GM23338 (cell line): Measurements from ENCODE around the gene BUB1B. TPM values are rescaled to one million over a fixed set of nuclear protein-coding genes. Genes with fewer than 3 reads are reported as not detected.

Experiments
- ATAC-seq: fragments of 200-7000 bp; cut with Tn5 transposase; 3 replicates; pipeline ENCODE4 v1.9.1; 2020
- DNase-seq: peaks from one replicate; pipeline ENCODE4 v3.0.0-alpha.2; 2015; ENCODE audit warnings: low spot score
- H2AFZ ChIP-seq: fragments of 200-600 bp; sonication (generic); 2 replicates; pipeline ENCODE4 v1.8.0; 2016; ENCODE audit warnings: antibody characterized with exemption, mild to moderate bottlenecking, moderate library complexity
- H3F3A ChIP-seq: fragments of 200-600 bp; sonication (generic); replicated peaks from 2 replicates; pipeline ENCODE4 v1.8.0; 2017; ENCODE audit warnings: antibody characterized with exemption, mixed run types, low read depth
- H3K27ac ChIP-seq: fragments of 200-600 bp; sonication (generic); 2 replicates; pipeline ENCODE4 v1.6.1; 2016; ENCODE audit warnings: low read depth
- H3K27me3 ChIP-seq: fragments of 200-600 bp; sonication (generic); 2 replicates; pipeline ENCODE4 v1.8.0; 2016; ENCODE audit warnings: mild to moderate bottlenecking, mixed run types, moderate library complexity; ENCODE audit not compliant: insufficient read depth
- H3K36me3 ChIP-seq: fragments of 200-600 bp; sonication (generic); 2 replicates; pipeline ENCODE4 v1.8.0; 2016; ENCODE audit warnings: mild to moderate bottlenecking; ENCODE audit not compliant: insufficient read depth
- H3K4me1 ChIP-seq: fragments of 200-600 bp; sonication (generic); 2 replicates; pipeline ENCODE4 v1.8.0; 2016; ENCODE audit warnings: mild to moderate bottlenecking, moderate library complexity; ENCODE audit not compliant: insufficient read depth
- H3K4me2 ChIP-seq: fragments of 200-600 bp; sonication (generic); 2 replicates; pipeline ENCODE4 v1.7.1; 2017; ENCODE audit warnings: mixed run types
- H3K4me3 ChIP-seq: fragments of 200-600 bp; sonication (generic); 2 replicates; pipeline ENCODE4 v1.6.1; 2016; ENCODE audit warnings: mixed run types
- H3K79me2 ChIP-seq: fragments of 200-600 bp; sonication (generic); replicated peaks from 2 replicates; pipeline ENCODE4 v1.8.0; 2017; ENCODE audit warnings: mild to moderate bottlenecking; ENCODE audit not compliant: insufficient read depth
- H3K9me2 ChIP-seq: fragments of 200-600 bp; sonication (generic); 2 replicates; pipeline ENCODE4 v1.8.0; 2017; ENCODE audit not compliant: insufficient read depth
- H4K20me1 ChIP-seq: fragments of 200-600 bp; sonication (generic); replicated peaks from 2 replicates; pipeline ENCODE4 v1.8.0; 2017; ENCODE audit warnings: mild to moderate bottlenecking; ENCODE audit not compliant: insufficient read depth
- H3K27ac Mint-ChIP-seq: 2 replicates; pipeline ENCODE4 v1.8.0; 2020; ENCODE audit warnings: inconsistent platforms, mild to moderate bottlenecking, moderate library complexity, mixed read lengths
- H3K27me3 Mint-ChIP-seq: 3 replicates; pipeline ENCODE4 v1.8.0; 2022; ENCODE audit warnings: low read depth, mild to moderate bottlenecking, moderate library complexity, mixed read lengths, inconsistent platforms; ENCODE audit not compliant: insufficient read depth, poor library complexity
- H3K36me3 Mint-ChIP-seq: 3 replicates; pipeline ENCODE4 v1.8.0; 2021; ENCODE audit warnings: low read depth, mild to moderate bottlenecking, inconsistent platforms, moderate library complexity, mixed read lengths
- H3K4me1 Mint-ChIP-seq: 3 replicates; pipeline ENCODE4 v1.8.0; 2020; ENCODE audit warnings: mild to moderate bottlenecking, inconsistent platforms, mixed read lengths
- H3K4me3 Mint-ChIP-seq: 3 replicates; pipeline ENCODE4 v1.8.0; 2021; ENCODE audit warnings: moderate library complexity, mild to moderate bottlenecking, inconsistent platforms, mixed read lengths
- H3K9me3 Mint-ChIP-seq: 3 replicates; pipeline ENCODE4 v1.8.0; 2020; ENCODE audit warnings: moderate library complexity, mild to moderate bottlenecking, inconsistent platforms, mixed read lengths
- CTCF ChIP-seq, 2 experiments: fragments of 200-600 bp in 1 of 2; sonication (generic) in 1 of 2; conservative IDR thresholded peaks; 2 replicates each; pipeline versions ENCODE4 v1.5.1 to v1.6.1; 2016 to 2017; ENCODE audit warnings: antibody characterized with exemption in 2 of 2, low read depth in 2 of 2, mild to moderate bottlenecking in 2 of 2, moderate library complexity in 1 of 2
- EZH2phosphoT487 ChIP-seq: fragments of 200-600 bp; sonication (generic); IDR thresholded peaks from one replicate; pipeline ENCODE4 v1.8.1; 2018; ENCODE audit warnings: antibody characterized with exemption; ENCODE audit not compliant: unreplicated experiment
- JUNB ChIP-seq: IDR thresholded peaks from one replicate; pipeline ENCODE4 v1.6.1; 2016; ENCODE audit warnings: antibody characterized with exemption; ENCODE audit not compliant: unreplicated experiment
- NANOG ChIP-seq: IDR thresholded peaks from 2 replicates; pipeline ENCODE4 v1.6.1; 2016; ENCODE audit warnings: antibody characterized with exemption, borderline replicate concordance
- REST ChIP-seq: IDR thresholded peaks from one replicate; pipeline ENCODE4 v1.6.1; 2018; ENCODE audit warnings: antibody characterized with exemption; ENCODE audit not compliant: unreplicated experiment
- STAT1 ChIP-seq: IDR thresholded peaks from one replicate; pipeline ENCODE4 v1.6.1; 2016; ENCODE audit warnings: antibody characterized with exemption; ENCODE audit not compliant: unreplicated experiment
- ZNF114 ChIP-seq: fragments of 250-450 bp; sonication (Bioruptor Pico); IDR thresholded peaks from 2 replicates; pipeline ENCODE4 v1.5.0; 2020; ENCODE audit warnings: mild to moderate bottlenecking, moderate library complexity
- ZNF331 ChIP-seq: fragments of 250-450 bp; sonication (Bioruptor Pico); IDR thresholded peaks from 2 replicates; pipeline ENCODE4 v1.5.0; 2020; ENCODE audit warnings: low read depth, mild to moderate bottlenecking, moderate library complexity
- ZNF462 ChIP-seq: fragments of 250-450 bp; sonication (Bioruptor Pico); IDR thresholded peaks from 2 replicates; pipeline ENCODE4 v1.5.0; 2020; ENCODE audit warnings: mild to moderate bottlenecking, moderate library complexity
- polyA plus RNA-seq: library from polyadenylated mRNA; unstranded; fragments of >200 nt; fragmentation: Nextera tagmentation; extraction: Ambion mirVana; gene quantifications from 2 replicates; pipeline ENCODE4 v1.2.1, GENCODE V29; 2016
- total RNA-seq: library from RNA; depleted of rRNA; stranded (reverse); fragments of >200 nt; shearing (Covaris generic); gene quantifications from 2 replicates; pipeline ENCODE4 v1.2.3, GENCODE V29; 2014
- TF ChIP-seq, protein P1 (sequence below): IDR thresholded peaks from 2 replicates; pipeline ENCODE4 v1.6.1; 2016; ENCODE audit warnings: antibody characterized with exemption

The BUB1B gene
- total and polyA plus RNA-seq, 2 experiments from 2014 or later, result 77.7 to 160 TPM

- no peak overlapping the region; the same call in 2 of the 3 replicates for H3K4me3 Mint-ChIP-seq
- H3K9me2 ChIP-seq, result no peaks in the 10 kb centered on the region
- DNase-seq (no peak), ATAC-seq (peak; percentile 46)
- H3K4me1 ChIP-seq, result peaks cover 3% of the 10 kb centered on the region; the same call in 1 of the 2 replicates
- H3K79me2 ChIP-seq, result no peaks in the 10 kb centered on the region
- H3K4me2 ChIP-seq, result no peak overlapping the region
- TF ChIP-seq JUNB, result no peak
- no peak for TF ChIP-seq ZNF331
- TF ChIP-seq ZNF462 (CRISPR knock-in tag), result no peak
- TF ChIP-seq STAT1, result no peak
- TF ChIP-seq CTCF (conservative IDR thresholded peaks at IDR 0.05; ENCODE audit: low read depth in 2 of 2), result no peak
- TF ChIP-seq EZH2phosphoT487, result no peak
- no peak for TF ChIP-seq REST
- no peak for TF ChIP-seq ZNF114 (CRISPR knock-in tag)
- TF ChIP-seq, protein P1, sequence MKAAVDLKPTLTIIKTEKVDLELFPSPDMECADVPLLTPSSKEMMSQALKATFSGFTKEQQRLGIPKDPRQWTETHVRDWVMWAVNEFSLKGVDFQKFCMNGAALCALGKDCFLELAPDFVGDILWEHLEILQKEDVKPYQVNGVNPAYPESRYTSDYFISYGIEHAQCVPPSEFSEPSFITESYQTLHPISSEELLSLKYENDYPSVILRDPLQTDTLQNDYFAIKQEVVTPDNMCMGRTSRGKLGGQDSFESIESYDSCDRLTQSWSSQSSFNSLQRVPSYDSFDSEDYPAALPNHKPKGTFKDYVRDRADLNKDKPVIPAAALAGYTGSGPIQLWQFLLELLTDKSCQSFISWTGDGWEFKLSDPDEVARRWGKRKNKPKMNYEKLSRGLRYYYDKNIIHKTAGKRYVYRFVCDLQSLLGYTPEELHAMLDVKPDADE, result no peak
- no peak for TF ChIP-seq NANOG
- H2AFZ ChIP-seq, result peak overlapping the region; percentile 78
- no peaks in the 10 kb centered on the region for H3K36me3 ChIP-seq
- H4K20me1 ChIP-seq, result no peaks in the 10 kb centered on the region
- H3F3A ChIP-seq, result 0 out of 2 replicates have a peak, but pooled peaks cover 2% of the 10 kb centered on the region
- no peak overlapping the region for H3K27ac Mint-ChIP-seq
- H3K27ac ChIP-seq, result no peak overlapping the region
- peaks cover 7% of the 10 kb centered on the region for H3K27me3 ChIP-seq
- H3K4me3 ChIP-seq, result no peak overlapping the region
- peaks cover 19% of the 10 kb centered on the region for H3K4me1 Mint-ChIP-seq
- H3K9me3 Mint-ChIP-seq, result no peaks in the 10 kb centered on the region
- no peaks in the 10 kb centered on the region for H3K36me3 Mint-ChIP-seq
- H3K27me3 Mint-ChIP-seq, result peaks cover 20% of the 10 kb centered on the region
Measured at GRCh38 chr15:40245666-40246450, 85.0 kb downstream of the BUB1B start.
